ENCODE measurements around the gene FPGT. TPM values are rescaled to one million over a fixed set of nuclear protein-coding genes. Genes with fewer than 3 reads are reported as not detected.

The FPGT gene
- polyA plus RNA-seq, 1 experiment: 6.2 TPM

DNA sequence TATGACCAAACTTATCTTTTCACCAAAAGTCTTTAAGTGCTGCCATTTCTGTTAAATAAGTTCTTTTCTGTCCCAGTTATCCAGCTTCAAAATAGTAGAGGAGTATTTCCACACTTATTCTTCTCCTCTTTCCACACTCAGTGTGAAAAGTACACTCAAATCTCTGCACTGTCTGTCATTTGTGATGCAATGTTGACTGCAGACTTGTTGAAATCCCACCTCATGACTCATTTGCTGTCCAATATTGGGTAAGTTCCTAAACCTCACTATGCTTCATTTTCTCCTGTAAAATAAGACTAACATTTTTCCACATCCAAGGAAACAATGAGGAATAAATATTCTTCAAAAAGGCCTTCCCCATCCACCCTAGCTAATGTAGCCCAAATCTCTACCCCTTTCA lies 17.6 kb upstream of the FPGT start:
- Histone ChIP-seq H3K4me3 (ENCODE audit: low read depth, low read length) (no peak overlapping the region), H3K27me3 (ENCODE audit: control insufficient read depth, insufficient read depth, low read length) (no peaks in the 10 kb centered on the region), H3K36me3 (ENCODE audit: control insufficient read depth, insufficient read depth, low read length) (no peaks in the 10 kb centered on the region)
- DNase-seq (ENCODE audit: low read depth): no peak
- TF ChIP-seq, protein P1, sequence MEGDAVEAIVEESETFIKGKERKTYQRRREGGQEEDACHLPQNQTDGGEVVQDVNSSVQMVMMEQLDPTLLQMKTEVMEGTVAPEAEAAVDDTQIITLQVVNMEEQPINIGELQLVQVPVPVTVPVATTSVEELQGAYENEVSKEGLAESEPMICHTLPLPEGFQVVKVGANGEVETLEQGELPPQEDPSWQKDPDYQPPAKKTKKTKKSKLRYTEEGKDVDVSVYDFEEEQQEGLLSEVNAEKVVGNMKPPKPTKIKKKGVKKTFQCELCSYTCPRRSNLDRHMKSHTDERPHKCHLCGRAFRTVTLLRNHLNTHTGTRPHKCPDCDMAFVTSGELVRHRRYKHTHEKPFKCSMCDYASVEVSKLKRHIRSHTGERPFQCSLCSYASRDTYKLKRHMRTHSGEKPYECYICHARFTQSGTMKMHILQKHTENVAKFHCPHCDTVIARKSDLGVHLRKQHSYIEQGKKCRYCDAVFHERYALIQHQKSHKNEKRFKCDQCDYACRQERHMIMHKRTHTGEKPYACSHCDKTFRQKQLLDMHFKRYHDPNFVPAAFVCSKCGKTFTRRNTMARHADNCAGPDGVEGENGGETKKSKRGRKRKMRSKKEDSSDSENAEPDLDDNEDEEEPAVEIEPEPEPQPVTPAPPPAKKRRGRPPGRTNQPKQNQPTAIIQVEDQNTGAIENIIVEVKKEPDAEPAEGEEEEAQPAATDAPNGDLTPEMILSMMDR (IDR thresholded peaks at IDR 0.05; ENCODE audit: insufficient read depth, low read depth, low read length): no peak
- ChIA-PET CTCF (no interaction called here), POLR2A (no interaction called here)

DNA sequence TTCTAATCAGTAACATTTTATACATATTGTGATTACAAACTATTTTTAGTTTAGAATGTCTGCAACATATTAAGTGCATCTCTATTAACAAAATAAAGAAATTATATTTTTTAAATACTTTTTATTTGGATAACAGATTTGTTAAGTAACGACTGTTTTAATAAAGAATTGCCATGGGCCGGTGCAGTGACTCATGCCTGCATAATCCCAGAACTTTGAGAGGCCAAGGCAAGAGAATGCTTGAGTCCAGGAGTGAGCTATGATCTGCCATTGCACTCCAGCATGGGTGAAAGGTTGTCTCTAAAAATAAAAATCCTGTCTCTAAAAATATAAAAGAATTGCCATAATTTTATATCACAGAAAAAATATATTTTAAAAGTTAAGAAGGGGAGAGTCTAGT lies 4.1 kb upstream of the FPGT start:
- H3K36me3 ChIP-seq (ENCODE audit: control insufficient read depth, insufficient read depth, low read length): no peaks in the 10 kb centered on the region
- ChIA-PET POLR2A (no interaction called here), CTCF (no interaction called here)
- no peaks in the 10 kb centered on the region for H3K27me3 ChIP-seq (ENCODE audit: control insufficient read depth, insufficient read depth, low read length)
- TF ChIP-seq, protein P1 (IDR thresholded peaks at IDR 0.05; ENCODE audit: insufficient read depth, low read depth, low read length): no peak
- no peak overlapping the region for H3K4me3 ChIP-seq (ENCODE audit: low read depth, low read length)
- DNase-seq (ENCODE audit: low read depth): no peak

DNA sequence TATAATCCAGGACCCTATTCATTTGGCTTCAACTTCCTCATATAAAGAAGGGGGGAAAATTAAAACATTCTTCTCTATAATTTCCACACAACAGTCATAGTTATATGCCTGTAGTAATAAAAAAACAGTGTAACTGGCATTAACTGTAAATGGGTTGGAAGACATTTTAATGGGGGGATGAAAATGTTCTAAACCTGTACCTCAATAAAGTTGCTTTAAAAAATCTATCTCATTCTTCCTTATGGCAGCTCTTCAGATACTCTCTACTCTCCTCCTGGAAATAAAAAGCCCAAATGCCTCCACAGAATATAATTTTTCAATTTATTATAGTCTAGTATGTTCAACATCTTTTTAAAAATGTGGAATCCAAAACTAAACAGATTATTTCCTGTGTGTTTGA lies 2.7 kb upstream of the FPGT start:
- no peaks in the 10 kb centered on the region for H3K36me3 ChIP-seq (ENCODE audit: control insufficient read depth, insufficient read depth, low read length)
- no peaks in the 10 kb centered on the region for H3K27me3 ChIP-seq (ENCODE audit: control insufficient read depth, insufficient read depth, low read length)
- TF ChIP-seq, protein P1 (IDR thresholded peaks at IDR 0.05; ENCODE audit: insufficient read depth, low read depth, low read length): no peak
- ChIA-PET POLR2A (no interaction called here), CTCF (no interaction called here)
- no peak overlapping the region for H3K4me3 ChIP-seq (ENCODE audit: low read depth, low read length)
- no peak for DNase-seq (ENCODE audit: low read depth)

DNA sequence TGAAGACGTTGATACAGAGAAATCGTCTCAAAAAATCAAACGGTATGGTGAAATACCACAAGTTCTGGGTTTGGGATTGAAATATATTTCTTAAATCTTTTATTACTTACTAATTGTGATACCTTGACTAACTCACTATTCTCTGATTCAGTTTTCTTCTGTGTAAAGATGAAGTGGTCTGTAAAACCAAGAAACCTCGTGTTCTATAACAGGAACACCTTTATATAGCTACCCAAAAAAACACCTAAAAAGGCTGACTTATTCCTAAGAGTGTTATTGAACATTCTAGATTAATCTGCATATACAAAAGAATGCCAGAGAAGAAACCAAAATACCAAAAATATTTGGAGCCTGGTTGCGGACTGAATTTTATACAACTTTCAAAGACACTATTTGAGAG lies 787 bp upstream of the FPGT start:
- H3K27me3 ChIP-seq (ENCODE audit: control insufficient read depth, insufficient read depth, low read length): no peaks in the 10 kb centered on the region
- peak overlapping the region; percentile 68 for H3K4me3 ChIP-seq (ENCODE audit: low read depth, low read length)
- ChIA-PET POLR2A (no interaction called here), CTCF (no interaction called here)
- no peaks in the 10 kb centered on the region for H3K36me3 ChIP-seq (ENCODE audit: control insufficient read depth, insufficient read depth, low read length)
- TF ChIP-seq, protein P1 (IDR thresholded peaks at IDR 0.05; ENCODE audit: insufficient read depth, low read depth, low read length): no peak
- DNase-seq (ENCODE audit: low read depth): no peak

DNA sequence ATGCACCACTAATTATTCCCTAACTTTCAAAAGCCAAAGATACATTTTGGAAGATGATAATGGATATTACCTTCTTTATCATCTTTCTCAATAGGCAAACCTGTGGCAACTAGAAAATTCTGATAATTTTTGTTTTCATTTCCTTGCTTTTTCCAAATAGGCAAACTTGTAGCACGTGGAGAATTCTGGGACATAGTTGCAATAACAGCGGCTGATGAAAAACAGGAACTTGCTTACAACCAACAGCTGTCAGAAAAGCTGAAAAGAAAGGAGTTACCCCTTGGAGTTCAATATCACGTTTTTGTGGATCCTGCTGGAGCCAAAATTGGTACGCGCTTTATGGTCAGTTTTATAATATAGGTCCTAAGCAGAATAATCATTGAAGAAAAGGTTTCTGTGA lies 1.5 kb downstream of the FPGT start:
- TF ChIP-seq, protein P1 (IDR thresholded peaks at IDR 0.05; ENCODE audit: insufficient read depth, low read depth, low read length): no peak
- ChIA-PET POLR2A (no interaction called here), CTCF (no interaction called here)
- Histone ChIP-seq H3K4me3 (ENCODE audit: low read depth, low read length) (no peak overlapping the region), H3K36me3 (ENCODE audit: control insufficient read depth, insufficient read depth, low read length) (no peaks in the 10 kb centered on the region), H3K27me3 (ENCODE audit: control insufficient read depth, insufficient read depth, low read length) (no peaks in the 10 kb centered on the region)
- DNase-seq (ENCODE audit: low read depth): no peak
